ENCODE results near the gene CD81. TPM values are rescaled to one million over a fixed set of nuclear protein-coding genes. Genes with fewer than 3 reads are reported as not detected.
"Not testable (repeated sequence)": the region's sequence is repeated elsewhere in the genome, so short reads cannot be mapped to it uniquely, and the experiment has no call there.

The CD81 gene
- total and polyA plus RNA-seq, 2 donors from 2014 or later: 827 to 950 TPM

DNA sequence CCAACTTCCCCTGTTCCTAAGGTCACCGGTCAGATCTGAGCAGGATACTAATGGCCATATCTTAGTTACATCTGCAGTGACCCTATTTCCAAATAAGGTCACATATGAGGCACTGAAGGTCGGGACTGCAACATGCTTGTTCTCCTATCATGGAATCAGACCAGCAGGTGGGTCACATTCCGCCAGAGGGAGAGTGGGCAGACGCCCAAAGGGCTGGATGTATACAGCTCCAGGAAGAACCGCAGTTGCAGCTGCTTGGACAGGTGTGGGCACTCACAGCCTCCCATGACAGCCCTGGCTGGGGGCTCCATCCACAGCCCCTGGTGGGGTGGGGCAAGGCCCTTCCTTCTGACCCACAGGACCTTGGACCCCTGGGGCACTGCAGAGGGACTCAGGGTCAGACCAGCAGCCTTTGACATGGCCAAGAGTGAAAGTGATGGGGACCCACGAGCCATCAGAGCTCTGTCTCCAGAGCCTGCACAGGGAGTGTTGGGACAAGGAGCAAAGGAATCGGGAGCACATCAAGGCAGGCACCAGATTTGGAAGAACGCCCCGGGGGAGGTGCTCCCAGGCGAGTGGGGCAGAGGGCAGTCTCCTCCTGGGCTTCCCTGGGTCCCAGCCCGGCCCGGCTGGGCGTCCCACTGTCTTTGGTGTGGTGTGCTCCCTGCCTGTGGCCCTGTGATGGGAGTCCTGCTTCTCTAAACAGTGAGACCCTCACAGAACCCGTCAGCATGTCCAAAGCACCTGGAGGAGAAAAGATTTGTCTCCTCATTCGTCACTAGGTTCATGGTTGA is 13.3 kb upstream of the CD81 start:
- Histone ChIP-seq H3K9ac (ENCODE audit: low read length in 3 of 3) (no peak overlapping the region), H3K4me1 (ENCODE audit: control insufficient read depth in 2 of 3, insufficient read depth in 2 of 3, low read depth in 1 of 3, low read length in 3 of 3) (no peaks in the 10 kb centered on the region), H3K27ac (ENCODE audit: low read depth in 2 of 2, low read length in 2 of 2) (no peak overlapping the region), H3K9me3 (ENCODE audit: control insufficient read depth in 2 of 3, insufficient read depth in 1 of 3, low read length in 3 of 3) (no peaks in the 10 kb centered on the region), H3K36me3 (ENCODE audit: control insufficient read depth in 2 of 3, insufficient read depth in 3 of 3, low read length in 3 of 3) (no peaks in the 10 kb centered on the region), H3K4me3 (ENCODE audit: low read length in 3 of 3) (no peak overlapping the region), H3K27me3 (ENCODE audit: control insufficient read depth, insufficient read depth, low read length) (no peaks in the 10 kb centered on the region)
- no peak for FAIRE-seq
- TF ChIP-seq, protein P1, sequence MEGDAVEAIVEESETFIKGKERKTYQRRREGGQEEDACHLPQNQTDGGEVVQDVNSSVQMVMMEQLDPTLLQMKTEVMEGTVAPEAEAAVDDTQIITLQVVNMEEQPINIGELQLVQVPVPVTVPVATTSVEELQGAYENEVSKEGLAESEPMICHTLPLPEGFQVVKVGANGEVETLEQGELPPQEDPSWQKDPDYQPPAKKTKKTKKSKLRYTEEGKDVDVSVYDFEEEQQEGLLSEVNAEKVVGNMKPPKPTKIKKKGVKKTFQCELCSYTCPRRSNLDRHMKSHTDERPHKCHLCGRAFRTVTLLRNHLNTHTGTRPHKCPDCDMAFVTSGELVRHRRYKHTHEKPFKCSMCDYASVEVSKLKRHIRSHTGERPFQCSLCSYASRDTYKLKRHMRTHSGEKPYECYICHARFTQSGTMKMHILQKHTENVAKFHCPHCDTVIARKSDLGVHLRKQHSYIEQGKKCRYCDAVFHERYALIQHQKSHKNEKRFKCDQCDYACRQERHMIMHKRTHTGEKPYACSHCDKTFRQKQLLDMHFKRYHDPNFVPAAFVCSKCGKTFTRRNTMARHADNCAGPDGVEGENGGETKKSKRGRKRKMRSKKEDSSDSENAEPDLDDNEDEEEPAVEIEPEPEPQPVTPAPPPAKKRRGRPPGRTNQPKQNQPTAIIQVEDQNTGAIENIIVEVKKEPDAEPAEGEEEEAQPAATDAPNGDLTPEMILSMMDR (IDR thresholded peaks at IDR 0.05; ENCODE audit: borderline replicate concordance, extremely low read depth, insufficient read depth): no peak
- no peak for DNase-seq
- intact Hi-C loops (cut with DNase I): no loop called here

GRCh38 chr11:2364386-2364785 is 12.7 kb upstream of the CD81 start:
- DNase-seq; FAIRE-seq; intact Hi-C loops (cut with DNase I); H3K27me3 ChIP-seq (ENCODE audit: control insufficient read depth, insufficient read depth, low read length); H3K27ac ChIP-seq (ENCODE audit: low read depth in 2 of 2, low read length in 2 of 2); H3K9me3 ChIP-seq (ENCODE audit: control insufficient read depth in 2 of 3, insufficient read depth in 1 of 3, low read length in 3 of 3); H3K9ac ChIP-seq (ENCODE audit: low read length in 3 of 3); H3K36me3 ChIP-seq (ENCODE audit: control insufficient read depth in 2 of 3, insufficient read depth in 3 of 3, low read length in 3 of 3); H3K4me1 ChIP-seq (ENCODE audit: control insufficient read depth in 2 of 3, insufficient read depth in 2 of 3, low read depth in 1 of 3, low read length in 3 of 3); H3K4me3 ChIP-seq (ENCODE audit: low read length in 3 of 3): not testable (repeated sequence)

GRCh38 chr11:2365571-2366210 is 11.4 kb upstream of the CD81 start:
- TF ChIP-seq, protein P1 (IDR thresholded peaks at IDR 0.05; ENCODE audit: borderline replicate concordance, extremely low read depth, insufficient read depth): no peak
- intact Hi-C loops (cut with DNase I): no loop called here
- Histone ChIP-seq H3K4me3 (ENCODE audit: low read length in 3 of 3) (no peak overlapping the region), H3K36me3 (ENCODE audit: control insufficient read depth in 2 of 3, insufficient read depth in 3 of 3, low read length in 3 of 3) (no peaks in the 10 kb centered on the region), H3K9me3 (ENCODE audit: control insufficient read depth in 2 of 3, insufficient read depth in 1 of 3, low read length in 3 of 3) (no peaks in the 10 kb centered on the region), H3K27me3 (ENCODE audit: control insufficient read depth, insufficient read depth, low read length) (no peaks in the 10 kb centered on the region), H3K27ac (ENCODE audit: low read depth in 2 of 2, low read length in 2 of 2) (no peak overlapping the region), H3K9ac (ENCODE audit: low read length in 3 of 3) (no peak overlapping the region), H3K4me1 (ENCODE audit: control insufficient read depth in 2 of 3, insufficient read depth in 2 of 3, low read depth in 1 of 3, low read length in 3 of 3) (no peaks in the 10 kb centered on the region)
- no peak for FAIRE-seq
- DNase-seq: peak in 1 of 5 donors; percentile 59

DNA sequence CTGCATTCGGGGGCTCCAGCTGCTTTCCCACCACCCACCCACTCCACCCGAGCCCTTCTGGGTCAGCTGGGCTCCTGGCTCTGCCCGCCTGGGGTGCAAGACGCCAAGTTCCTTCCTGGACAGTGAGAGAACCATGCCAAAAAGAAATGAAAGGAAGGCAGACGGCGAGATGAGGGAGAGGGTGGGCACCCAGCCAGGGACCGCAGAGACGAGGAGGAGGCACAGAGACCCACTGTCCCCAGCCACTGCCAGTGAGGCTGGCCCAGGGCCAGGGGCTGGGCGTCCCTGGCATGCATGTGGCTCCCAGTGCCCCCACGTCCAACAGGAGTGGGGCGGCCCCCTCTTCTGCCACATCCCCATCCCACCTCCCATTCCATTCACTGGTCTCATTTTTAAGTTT is 10.8 kb upstream of the CD81 start:
- no peak overlapping the region for H3K9ac ChIP-seq (ENCODE audit: low read length in 3 of 3)
- H3K4me1 ChIP-seq (ENCODE audit: control insufficient read depth in 2 of 3, insufficient read depth in 2 of 3, low read depth in 1 of 3, low read length in 3 of 3): no peaks in the 10 kb centered on the region
- intact Hi-C loops (cut with DNase I): no loop called here
- H3K4me3 ChIP-seq (ENCODE audit: low read length in 3 of 3): no peak overlapping the region
- no peak overlapping the region for H3K27ac ChIP-seq (ENCODE audit: low read depth in 2 of 2, low read length in 2 of 2)
- H3K27me3 ChIP-seq (ENCODE audit: control insufficient read depth, insufficient read depth, low read length): no peaks in the 10 kb centered on the region
- no peaks in the 10 kb centered on the region for H3K9me3 ChIP-seq (ENCODE audit: control insufficient read depth in 2 of 3, insufficient read depth in 1 of 3, low read length in 3 of 3)
- no peaks in the 10 kb centered on the region for H3K36me3 ChIP-seq (ENCODE audit: control insufficient read depth in 2 of 3, insufficient read depth in 3 of 3, low read length in 3 of 3)
- FAIRE-seq: no peak
- DNase-seq: no peak
- TF ChIP-seq, protein P1 (IDR thresholded peaks at IDR 0.05; ENCODE audit: borderline replicate concordance, extremely low read depth, insufficient read depth): no peak

All from kidney (tissue), 14 donors.